Aorta (tissue), 5 donors: ENCODE measurements around the gene NLGN1. TPM values are rescaled to one million over a fixed set of nuclear protein-coding genes. Genes with fewer than 3 reads are reported as not detected.

Experiments used
- ATAC-seq: fragments of 200-7000 bp; cut with Tn5 transposase; one replicate; pipeline ENCODE4 v1.9.1; 2022; ENCODE audit warnings: moderate library complexity; ENCODE audit not compliant: low FRiP score
- DNase-seq, 2 donors: peaks; one replicate each; pipeline ENCODE4 v3.0.0-alpha.2; 2020
- H3K27ac ChIP-seq, 2 donors: one replicate each; pipeline ENCODE4 v1.5.1; 2013; ENCODE audit warnings: low read length in 2 of 2, mild to moderate bottlenecking in 2 of 2, moderate library complexity in 2 of 2, control low read depth in 1 of 2, inconsistent platforms in 1 of 2, low read depth in 1 of 2
- H3K27me3 ChIP-seq, 2 donors: one replicate each; pipeline ENCODE4 v1.6.1; 2013; ENCODE audit warnings: control low read depth in 1 of 2, low read length in 1 of 2, mild to moderate bottlenecking in 1 of 2, moderate library complexity in 1 of 2; ENCODE audit not compliant: insufficient read depth in 2 of 2, control insufficient read depth in 1 of 2
- H3K36me3 ChIP-seq, 2 donors: one replicate each; pipeline ENCODE4 v1.6.1; 2013; ENCODE audit warnings: control low read depth in 1 of 2, low read length in 1 of 2, mild to moderate bottlenecking in 1 of 2; ENCODE audit not compliant: insufficient read depth in 2 of 2, control insufficient read depth in 1 of 2
- H3K4me1 ChIP-seq, 2 donors: one replicate each; pipeline ENCODE4 v1.6.1; 2013; ENCODE audit warnings: low read length in 2 of 2, control low read depth in 1 of 2, mild to moderate bottlenecking in 1 of 2, moderate library complexity in 1 of 2; ENCODE audit not compliant: insufficient read depth in 2 of 2, control insufficient read depth in 1 of 2
- H3K4me3 ChIP-seq, 2 donors: one replicate each; pipeline ENCODE4 v1.5.1; 2013; ENCODE audit warnings: low read length in 2 of 2, control low read depth in 1 of 2, mild to moderate bottlenecking in 1 of 2
- H3K9me3 ChIP-seq: one replicate; pipeline ENCODE4 v1.6.1; 2013; ENCODE audit warnings: mild to moderate bottlenecking, low read length; ENCODE audit not compliant: control insufficient read depth
- WGBS, 2 donors: extraction: QIAGEN DNeasy Blood & Tissue Kit; methylation state at CpG; one replicate each; pipeline ENCODE4 v1.1.7; 2013; 5-methylcytosine and 5-hydroxymethylcytosine counted together
- intact Hi-C, 2 donors: fragments of 100-400 bp; cut with DNase I; formaldehyde crosslinking; loops; one replicate each; pipeline versions ENCODE4 v1.14.2 to v1.15.0; 2022
- polyA plus RNA-seq, 2 donors: library from polyadenylated mRNA; stranded (reverse); fragments of 200-250 nt; gene quantifications; one replicate each; pipeline ENCODE4 v1.2.3, GENCODE V29; 2013
- total RNA-seq, 2 donors: library from RNA; stranded (reverse); fragmentation: NEBNext Ultra II Directional; extraction: Animal tissue kit (Norgen Biotek cat#: 25700); gene quantifications; one replicate each; pipeline ENCODE4 v1.2.1, GENCODE V29; 2021
- donor health status: healthy with polysubstance abuse.
- donor health status: Bipolar disorder and iron deficiency.
- donor health status: DM: no; HTN: no; CAD: no.
- donor health status: DM: no; HTN: no; CAD: no.
- donor health status: DM: yes; HTN: yes; CAD: no.

Gene NLGN1
- total and polyA plus RNA-seq, 4 donors: 0.50 to 20.0 (median 8.6) TPM

DNA sequence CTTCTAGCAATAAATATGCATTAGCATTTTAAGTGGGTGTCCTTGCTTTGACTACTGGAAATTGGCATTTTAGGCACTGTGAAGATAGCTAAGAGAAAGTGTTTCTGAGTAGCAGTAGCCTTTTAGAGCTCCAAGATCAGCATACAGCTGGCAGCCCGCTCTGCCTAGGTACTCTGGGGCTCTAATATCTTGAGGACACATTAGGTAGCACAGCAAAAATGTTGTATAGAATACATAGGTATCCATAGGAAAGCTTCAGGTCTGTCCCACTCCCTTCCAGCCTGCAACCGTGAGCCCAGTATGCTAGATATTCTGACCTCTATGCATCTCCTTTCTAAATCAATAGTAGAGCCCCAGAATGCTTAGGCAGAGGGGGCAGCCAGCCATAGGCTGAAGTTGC, 670.5 kb downstream of the NLGN1 start:
- no peaks in the 10 kb centered on the region for H3K27me3 ChIP-seq
- H3K4me3 ChIP-seq: no peak overlapping the region
- WGBS, 2 donors: 93 to 95% methylated on average over 2 of the region's 2 CpGs
- DNase-seq (no peak), ATAC-seq (no peak)
- peaks cover 1% of the 10 kb centered on the region for H3K9me3 ChIP-seq
- no peaks in the 10 kb centered on the region for H3K4me1 ChIP-seq
- no peak overlapping the region for H3K27ac ChIP-seq
- intact Hi-C loops: no loop called here
- H3K36me3 ChIP-seq: no peaks in the 10 kb centered on the region

DNA sequence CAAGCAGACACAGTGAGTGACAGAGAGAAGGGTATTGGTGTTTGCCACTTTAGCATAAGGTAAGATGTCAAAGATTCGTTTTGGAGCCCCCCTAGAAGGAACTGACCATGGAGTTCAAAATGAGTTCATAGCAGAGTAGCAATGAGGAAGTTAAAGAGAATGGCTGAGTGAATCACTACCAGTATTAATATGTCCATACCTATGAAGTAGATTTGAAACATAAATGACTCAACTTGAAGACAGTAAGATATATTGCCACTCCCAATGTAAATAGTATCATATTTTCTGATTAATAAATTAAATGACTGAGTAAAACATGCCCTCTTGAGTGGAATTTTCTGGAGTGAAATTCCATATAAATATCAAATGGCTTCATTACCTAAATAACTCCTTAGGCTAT, 675.1 kb downstream of the NLGN1 start:
- 32 to 51% methylated on average over 1 of the region's 1 CpG for WGBS, 2 donors
- ATAC-seq (no peak), DNase-seq (no peak)
- intact Hi-C loops: no loop called here
- no peaks in the 10 kb centered on the region for H3K36me3 ChIP-seq
- no peak overlapping the region for H3K27ac ChIP-seq
- H3K4me1 ChIP-seq: no peaks in the 10 kb centered on the region
- H3K4me3 ChIP-seq: no peak overlapping the region
- no peaks in the 10 kb centered on the region for H3K27me3 ChIP-seq
- no peaks in the 10 kb centered on the region for H3K9me3 ChIP-seq

- Histone ChIP-seq H3K9me3 (no peaks in the 10 kb centered on the region), H3K4me3 (no peak overlapping the region), H3K27me3 (no peaks in the 10 kb centered on the region), H3K27ac (no peak overlapping the region), H3K4me1 (no peaks in the 10 kb centered on the region), H3K36me3 (no peaks in the 10 kb centered on the region)
- no peak for DNase-seq
- intact Hi-C loops: no loop called here
- no peak for ATAC-seq
- 95 to 96% methylated on average over 3 of the region's 3 CpGs for WGBS, 2 donors
Measured at GRCh38 chr3:174083706-174084105, 686.2 kb downstream of the NLGN1 start.

- peaks cover 0 to 4% of the 10 kb centered on the region in 2 donors for H3K4me1 ChIP-seq
- H3K4me3 ChIP-seq: no peak overlapping the region
- DNase-seq: no peak
- no peak overlapping the region for H3K27ac ChIP-seq
- WGBS, 2 donors: 37 to 38% methylated on average over 2 of the region's 2 CpGs
- intact Hi-C loops: no loop called here
- H3K36me3 ChIP-seq: no peaks in the 10 kb centered on the region
- H3K9me3 ChIP-seq: no peaks in the 10 kb centered on the region
- ATAC-seq: no peak
- no peaks in the 10 kb centered on the region for H3K27me3 ChIP-seq
Measured at GRCh38 chr3:174089592-174089991, 692.0 kb downstream of the NLGN1 start.

DNA sequence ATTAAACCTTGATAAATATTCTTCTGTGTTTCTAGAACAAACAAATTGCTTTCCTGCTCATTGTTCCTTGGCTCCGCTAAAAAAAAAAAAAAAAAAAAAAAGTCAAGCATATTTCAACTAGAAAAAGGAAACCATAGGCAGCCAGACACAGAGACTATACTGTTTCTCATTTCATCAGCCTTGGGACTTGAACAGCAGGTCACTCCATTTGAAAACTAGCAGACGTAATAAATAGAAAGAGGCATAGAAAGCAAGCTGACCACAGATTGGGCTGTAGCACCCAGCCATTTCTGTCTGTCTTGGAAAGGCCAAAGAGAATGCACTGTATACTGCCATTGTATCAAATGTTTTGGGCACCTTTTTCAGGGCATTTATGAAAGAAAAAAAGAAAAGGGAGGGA, 697.1 kb downstream of the NLGN1 start:
- DNase-seq (no peak), ATAC-seq (no peak)
- Histone ChIP-seq H3K4me1 (peaks cover 0 to 4% of the 10 kb centered on the region in 2 donors), H3K36me3 (no peaks in the 10 kb centered on the region), H3K27me3 (no peaks in the 10 kb centered on the region), H3K27ac (no peak overlapping the region), H3K9me3 (no peaks in the 10 kb centered on the region), H3K4me3 (no peak overlapping the region)
- 65 to 86% methylated on average over 2 of the region's 2 CpGs for WGBS, 2 donors
- intact Hi-C loops: no loop called here

GRCh38 chr3:174097686-174098085, 700.1 kb downstream of the NLGN1 start:
- no peak for ATAC-seq
- H3K4me1 ChIP-seq: no peaks in the 10 kb centered on the region
- no peaks in the 10 kb centered on the region for H3K36me3 ChIP-seq
- no peak overlapping the region for H3K4me3 ChIP-seq
- 91 to 93% methylated on average over 3 of the region's 3 CpGs for WGBS, 2 donors
- H3K27me3 ChIP-seq: no peaks in the 10 kb centered on the region
- intact Hi-C loops: no loop called here
- DNase-seq: no peak
- H3K9me3 ChIP-seq: no peaks in the 10 kb centered on the region
- no peak overlapping the region for H3K27ac ChIP-seq

DNA sequence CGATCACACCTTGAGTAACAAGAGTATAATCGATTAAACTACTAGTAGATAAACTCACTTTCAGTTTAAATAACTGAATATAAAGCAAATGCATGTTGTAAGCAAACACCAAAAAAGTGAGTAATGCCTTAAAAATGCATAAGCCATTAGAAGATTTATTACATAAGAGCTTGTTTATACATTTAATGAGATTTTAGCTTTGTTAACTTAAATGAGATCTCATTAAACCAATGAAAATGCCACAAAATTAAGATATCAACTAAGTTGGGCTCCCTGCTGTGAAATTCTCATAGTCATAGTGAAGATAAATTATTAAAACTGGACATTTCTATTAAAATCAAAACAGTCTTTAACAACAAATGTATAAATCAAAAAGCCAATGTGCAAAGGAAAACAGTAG, 701.2 kb downstream of the NLGN1 start:
- DNase-seq (no peak), ATAC-seq (no peak)
- no peaks in the 10 kb centered on the region for H3K9me3 ChIP-seq
- no peak overlapping the region for H3K4me3 ChIP-seq
- 83 to 92% methylated on average over 2 of the region's 2 CpGs for WGBS, 2 donors
- H3K27ac ChIP-seq: no peak overlapping the region
- no peaks in the 10 kb centered on the region for H3K27me3 ChIP-seq
- no peaks in the 10 kb centered on the region for H3K4me1 ChIP-seq
- intact Hi-C loops: no loop called here
- H3K36me3 ChIP-seq: no peaks in the 10 kb centered on the region

DNA sequence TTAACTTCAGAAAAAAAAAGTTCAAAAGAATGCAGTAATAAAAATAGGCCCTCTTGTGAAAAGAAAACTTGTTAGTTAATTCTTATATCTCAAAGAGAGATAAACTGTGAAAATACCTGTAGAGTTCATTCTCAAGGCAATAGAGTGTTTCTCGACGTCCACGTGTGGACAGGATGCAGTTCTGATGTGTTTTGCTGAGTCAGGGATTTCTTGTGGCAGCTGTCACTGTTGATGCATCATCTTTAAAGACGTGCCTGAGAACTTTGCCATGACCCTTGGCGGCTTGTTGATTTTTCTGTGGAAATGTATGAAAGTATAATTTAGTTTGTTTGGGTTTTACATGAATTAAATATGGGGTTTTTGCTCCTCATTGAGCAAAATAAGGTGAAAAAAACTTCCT, 702.2 kb downstream of the NLGN1 start:
- DNase-seq (no peak), ATAC-seq (no peak)
- no peaks in the 10 kb centered on the region for H3K36me3 ChIP-seq
- 78 to 92% methylated on average over 5 of the region's 5 CpGs for WGBS, 2 donors
- no peaks in the 10 kb centered on the region for H3K4me1 ChIP-seq
- intact Hi-C loops: no loop called here
- no peaks in the 10 kb centered on the region for H3K27me3 ChIP-seq
- H3K9me3 ChIP-seq: no peaks in the 10 kb centered on the region
- H3K27ac ChIP-seq: no peak overlapping the region
- H3K4me3 ChIP-seq: no peak overlapping the region

- DNase-seq (no peak), ATAC-seq (no peak)
- H3K27ac ChIP-seq: no peak overlapping the region
- H3K4me3 ChIP-seq: no peak overlapping the region
- H3K4me1 ChIP-seq: no peaks in the 10 kb centered on the region
- no peaks in the 10 kb centered on the region for H3K9me3 ChIP-seq
- no peaks in the 10 kb centered on the region for H3K36me3 ChIP-seq
- intact Hi-C loops: no loop called here
- 95% methylated on average over 2 of the region's 2 CpGs for WGBS, 2 donors
- no peaks in the 10 kb centered on the region for H3K27me3 ChIP-seq
Measured at GRCh38 chr3:174100744-174101143, 703.2 kb downstream of the NLGN1 start.
